ENCODE measurements around the gene DOCK10. TPM values are rescaled to one million over a fixed set of nuclear protein-coding genes. Genes with fewer than 3 reads are reported as not detected.

Gene DOCK10
- total and polyA plus RNA-seq, 10 of the 15 experiments (the other 5 are each of a cell fraction or from before 2014, with no cell fraction given) = 16.9 to 120 (median 85.5) TPM

GRCh38 chr2:224861266-224861665 is 181.0 kb downstream of the DOCK10 start:
- ChIA-PET SMC1A (ENCODE audit: uncharacterized antibody, unreplicated experiment) (interaction anchor here (1.3 kb wide), 1 partner anchor 97 kb away, joined by 3 read pairs; no protein-coding TSS in a partner anchor), RAD21 (ENCODE audit: unreplicated experiment) (no interaction called here), CTCF (interaction anchor here (0.6 to 0.8 kb wide), 2 partner anchors 114 to 143 kb away, joined by 3 to 4 read pairs; no protein-coding TSS in a partner anchor), POLR2A (no interaction called here)
- ATAC-seq (no peak), DNase-seq (ENCODE audit: low read depth, low spot score) (no peak), FAIRE-seq (no peak)
- no peaks in the 10 kb centered on the region for H3K9me3 ChIP-seq (replicated peaks; ENCODE audit: control insufficient read depth, insufficient read depth, low read length)
- 100% methylated on average over 4 of the region's 4 CpGs for WGBS (ENCODE audit: insufficient coverage, insufficient replicate concordance, low lambda C conversion rate, missing lambda C conversion rate)
- in situ Hi-C loops (cut with MboI) = no loop called here
- no peak overlapping the region for H2AFZ ChIP-seq (ENCODE audit: control insufficient read depth, low read depth, low read length)
- TF ChIP-seq SP1 (IDR thresholded peaks at IDR 0.05; ENCODE audit: low read depth, low read length) = no peak
- TF ChIP-seq, protein P1, sequence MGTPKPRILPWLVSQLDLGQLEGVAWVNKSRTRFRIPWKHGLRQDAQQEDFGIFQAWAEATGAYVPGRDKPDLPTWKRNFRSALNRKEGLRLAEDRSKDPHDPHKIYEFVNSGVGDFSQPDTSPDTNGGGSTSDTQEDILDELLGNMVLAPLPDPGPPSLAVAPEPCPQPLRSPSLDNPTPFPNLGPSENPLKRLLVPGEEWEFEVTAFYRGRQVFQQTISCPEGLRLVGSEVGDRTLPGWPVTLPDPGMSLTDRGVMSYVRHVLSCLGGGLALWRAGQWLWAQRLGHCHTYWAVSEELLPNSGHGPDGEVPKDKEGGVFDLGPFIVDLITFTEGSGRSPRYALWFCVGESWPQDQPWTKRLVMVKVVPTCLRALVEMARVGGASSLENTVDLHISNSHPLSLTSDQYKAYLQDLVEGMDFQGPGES (IDR thresholded peaks at IDR 0.05) = no peak
- no peak for TF ChIP-seq USF1 (IDR thresholded peaks at IDR 0.05; ENCODE audit: borderline replicate concordance, extremely low read length, insufficient read depth, low read depth, low read length)
- TF ChIP-seq SREBF2 (IDR thresholded peaks at IDR 0.05; ENCODE audit: low read length) = no peak
- TF ChIP-seq WRNIP1 (IDR thresholded peaks at IDR 0.05; ENCODE audit: borderline replicate concordance, low read depth, low read length) = no peak
- TF ChIP-seq KDM1A (IDR thresholded peaks at IDR 0.05; ENCODE audit: borderline replicate concordance) = no peak
- no peak for TF ChIP-seq TCF12 (IDR thresholded peaks at IDR 0.05; ENCODE audit: low read depth, low read length)
- TF ChIP-seq, protein P2, sequence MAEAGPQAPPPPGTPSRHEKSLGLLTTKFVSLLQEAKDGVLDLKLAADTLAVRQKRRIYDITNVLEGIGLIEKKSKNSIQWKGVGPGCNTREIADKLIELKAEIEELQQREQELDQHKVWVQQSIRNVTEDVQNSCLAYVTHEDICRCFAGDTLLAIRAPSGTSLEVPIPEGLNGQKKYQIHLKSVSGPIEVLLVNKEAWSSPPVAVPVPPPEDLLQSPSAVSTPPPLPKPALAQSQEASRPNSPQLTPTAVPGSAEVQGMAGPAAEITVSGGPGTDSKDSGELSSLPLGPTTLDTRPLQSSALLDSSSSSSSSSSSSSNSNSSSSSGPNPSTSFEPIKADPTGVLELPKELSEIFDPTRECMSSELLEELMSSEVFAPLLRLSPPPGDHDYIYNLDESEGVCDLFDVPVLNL (IDR thresholded peaks at IDR 0.05; ENCODE audit: low read depth, low read length) = no peak
- no peak for TF ChIP-seq ZNF622 (IDR thresholded peaks at IDR 0.05)
- TF ChIP-seq CBFB (IDR thresholded peaks at IDR 0.05; ENCODE audit: low read depth) = no peak
- TF ChIP-seq, protein P3, sequence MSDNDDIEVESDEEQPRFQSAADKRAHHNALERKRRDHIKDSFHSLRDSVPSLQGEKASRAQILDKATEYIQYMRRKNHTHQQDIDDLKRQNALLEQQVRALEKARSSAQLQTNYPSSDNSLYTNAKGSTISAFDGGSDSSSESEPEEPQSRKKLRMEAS (IDR thresholded peaks at IDR 0.05; ENCODE audit: low read depth, low read length) = no peak
- no peak for TF ChIP-seq PML (IDR thresholded peaks at IDR 0.05; ENCODE audit: low read length)
- TF ChIP-seq CHD2 (IDR thresholded peaks at IDR 0.05; ENCODE audit: borderline replicate concordance, low read depth, low read length) = no peak
- no peak for TF ChIP-seq JUND (IDR thresholded peaks at IDR 0.05; ENCODE audit: low read depth, low read length)
- TF ChIP-seq CTCF (IDR thresholded peaks at IDR 0.05 in 2 of 3, conservative IDR thresholded peaks at IDR 0.05 in 1 of 3; ENCODE audit: control insufficient read depth in 2 of 3, extremely low read depth in 1 of 3, insufficient read depth in 1 of 3, low read depth in 3 of 3, low read length in 3 of 3) = no peak
- BruUV-seq (replicated peaks) = no TSS peak
- H3K27me3 ChIP-seq (replicated peaks in 1 of 2; ENCODE audit: control insufficient read depth in 2 of 2, insufficient read depth in 2 of 2, low read length in 1 of 2) = no peaks in the 10 kb centered on the region
- H3K79me2 ChIP-seq (ENCODE audit: control insufficient read depth, insufficient read depth, low read length) = no peaks in the 10 kb centered on the region
- intact Hi-C loops (cut with micrococcal nuclease; ENCODE audit: unreplicated experiment) = no loop called here
- H3K9ac ChIP-seq (ENCODE audit: control insufficient read depth, insufficient read depth, low read length) = no peak overlapping the region
- H4K20me1 ChIP-seq (ENCODE audit: control insufficient read depth, insufficient read depth) = no peaks in the 10 kb centered on the region
- H3K36me3 ChIP-seq (ENCODE audit: control insufficient read depth in 2 of 2, insufficient read depth in 2 of 2, low read length in 1 of 2) = peaks cover 1 to 26% of the 10 kb centered on the region in 2 experiments
- H3K4me2 ChIP-seq (ENCODE audit: control insufficient read depth, insufficient read depth) = no peak overlapping the region
- no peaks in the 10 kb centered on the region for H3K4me1 ChIP-seq (ENCODE audit: control insufficient read depth, insufficient read depth, low read length)
- no peak overlapping the region for H3K27ac ChIP-seq (ENCODE audit: control insufficient read depth, insufficient read depth)
- H3K4me3 ChIP-seq = no peak overlapping the region
